Activated CD4-positive, CD25-positive, alpha-beta regulatory T cell treated with anti-CD3 and anti-CD28 coated beads, Interleukin-2, amount 50 U/mL, for 24 hours (primary cell): ENCODE results near the gene IMMP1L.

ENCODE experiments used
- ATAC-seq, 2 donors: fragments of 150-1000 bp; cut with Tn5 transposase; one replicate each; pipeline ENCODE4 v1.10.0; 2021; ENCODE audit warnings: mild to moderate bottlenecking in 1 of 2, moderate library complexity in 1 of 2

The IMMP1L gene

DNA sequence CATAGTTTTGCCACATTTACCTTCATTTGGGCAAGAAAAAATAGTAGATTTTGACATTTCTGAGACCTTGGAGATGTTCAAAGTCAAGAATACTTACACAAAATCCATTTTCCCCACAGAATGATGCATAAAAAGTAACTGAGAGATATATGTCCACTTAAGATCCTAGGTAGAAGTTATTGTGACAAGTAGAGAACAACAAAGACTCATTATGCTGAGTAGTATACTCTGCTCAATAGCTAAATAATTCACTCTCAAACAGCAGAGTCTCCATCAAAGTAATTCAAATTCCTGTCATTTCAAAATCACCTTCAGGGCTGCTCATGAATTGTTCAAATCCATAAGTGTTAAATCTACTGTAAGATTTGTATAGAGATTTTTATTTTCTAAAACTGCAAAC, 35.3 kb downstream of the IMMP1L start:
- ATAC-seq: no peak

DNA sequence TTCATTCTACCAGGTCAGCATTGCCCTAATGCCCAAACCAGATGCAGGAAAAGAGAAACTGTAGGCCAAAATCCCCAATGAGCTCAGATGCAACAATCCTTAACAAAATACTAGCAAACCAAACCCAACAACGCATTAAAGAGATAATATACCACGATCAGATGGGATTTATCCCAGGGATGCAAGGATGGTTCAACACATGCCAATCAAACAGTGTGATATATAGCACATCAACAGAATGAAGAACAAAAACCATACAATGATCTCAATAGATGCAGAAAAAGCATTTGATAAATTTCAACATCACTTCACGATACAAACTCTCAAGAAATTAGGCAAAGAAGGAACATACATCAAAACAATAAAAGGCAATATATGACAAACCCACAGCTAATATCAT, 45.0 kb downstream of the IMMP1L start:
- ATAC-seq: no peak

- ATAC-seq: no peak
These were observed 54.2 kb downstream of the IMMP1L start for GRCh38 chr11:31455177-31455576.

DNA sequence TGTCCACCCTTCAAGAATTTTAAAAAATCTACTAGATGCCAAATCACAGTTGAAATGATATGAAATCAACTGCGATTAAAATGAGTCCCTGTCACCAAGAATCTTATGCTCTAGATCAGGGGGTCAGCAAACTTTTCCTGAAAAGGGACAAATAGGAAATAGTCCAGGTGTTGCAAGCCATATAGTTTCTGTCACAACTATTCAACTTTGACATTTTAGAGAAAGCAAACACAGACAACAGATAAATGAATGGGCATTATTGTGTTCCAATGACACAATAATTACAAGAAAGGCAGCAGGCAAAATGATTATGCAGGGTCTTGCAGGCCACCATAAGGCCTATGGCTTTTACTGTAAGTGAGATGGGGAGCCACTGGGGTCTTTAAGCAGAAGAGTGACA, 58.6 kb downstream of the IMMP1L start:
- no peak for ATAC-seq

- no peak for ATAC-seq
These were observed 60.4 kb downstream of the IMMP1L start for GRCh38 chr11:31449040-31449439.

DNA sequence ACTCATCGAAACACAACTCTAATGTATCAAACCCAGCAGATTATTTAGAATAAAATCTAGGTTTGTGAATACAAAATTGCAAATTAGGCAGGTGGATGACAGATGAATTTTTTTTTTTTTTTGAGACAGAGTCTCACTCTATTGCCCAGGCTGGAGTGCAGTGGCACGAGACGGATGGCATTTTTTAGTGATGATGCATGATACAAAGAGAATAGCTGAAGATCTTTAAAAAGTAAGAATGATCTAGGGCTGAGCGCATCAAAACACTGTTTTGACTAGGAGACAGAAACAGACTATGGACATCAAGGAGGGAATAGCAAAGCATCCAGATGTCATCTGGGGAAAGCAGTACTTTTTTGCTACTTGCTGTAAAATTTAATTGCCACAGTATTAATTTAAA, 63.8 kb downstream of the IMMP1L start:
- ATAC-seq: no peak

DNA sequence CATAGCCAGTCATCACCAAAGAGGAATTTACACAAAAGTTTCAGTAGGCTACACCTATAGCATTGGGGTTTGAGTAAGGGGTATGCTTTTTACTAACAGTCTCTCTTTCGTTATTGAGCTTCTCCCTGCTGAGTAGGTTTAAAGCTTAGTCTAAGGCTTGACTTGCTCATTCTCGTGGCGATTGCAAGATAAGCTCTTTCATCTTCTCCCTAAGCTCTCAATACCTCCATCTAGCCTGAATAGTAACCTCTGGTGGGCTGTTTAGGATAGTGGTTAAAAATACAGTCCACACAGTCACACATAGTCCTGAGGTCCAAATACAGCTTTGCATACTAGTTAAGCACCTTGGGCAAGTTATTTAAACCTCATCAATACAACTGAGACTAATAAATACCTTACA, 65.6 kb downstream of the IMMP1L start:
- ATAC-seq: no peak

DNA sequence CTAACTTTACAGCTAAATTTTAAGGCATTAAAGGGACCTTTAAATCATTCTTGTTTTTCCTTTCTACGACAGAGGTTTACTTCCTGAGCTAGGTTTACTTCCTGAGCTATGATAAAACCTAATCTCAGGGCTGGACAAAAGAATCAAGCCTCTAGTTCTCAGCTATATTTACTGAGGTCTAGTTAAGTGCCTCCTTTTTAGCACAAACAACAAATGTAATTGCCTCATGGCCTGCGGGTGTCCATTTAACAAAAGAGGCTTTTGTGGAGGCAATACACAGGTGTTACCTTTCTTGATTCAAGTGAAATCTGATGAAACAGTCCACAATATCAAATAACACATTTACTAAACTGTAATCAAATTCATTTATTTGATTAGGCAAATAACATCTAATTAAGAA, 67.3 kb downstream of the IMMP1L start:
- no peak for ATAC-seq

- no peak for ATAC-seq
These were observed 68.1 kb downstream of the IMMP1L start for GRCh38 chr11:31441296-31441695.

- ATAC-seq: no peak
These were observed 71.5 kb downstream of the IMMP1L start for GRCh38 chr11:31437742-31438435.

DNA sequence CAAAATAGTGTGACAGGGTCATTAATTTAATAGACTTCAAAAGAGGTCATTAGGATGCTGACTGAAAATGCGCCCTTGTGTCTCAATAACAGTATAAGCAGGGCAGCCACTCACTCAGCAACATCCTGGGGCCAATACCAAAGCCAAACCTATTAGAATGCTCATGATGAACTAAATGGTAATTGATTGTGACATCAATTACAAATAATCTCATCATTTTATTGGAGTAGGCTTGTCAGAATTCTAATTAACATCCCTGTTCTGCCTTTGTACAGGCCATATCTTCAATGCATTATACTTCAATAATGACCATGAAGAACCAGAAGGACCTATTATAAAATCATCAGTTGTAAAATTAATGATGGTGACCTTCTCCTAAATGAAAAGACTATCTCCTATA, 75.6 kb downstream of the IMMP1L start:
- ATAC-seq: no peak

GRCh38 chr11:31424652-31425051, 84.8 kb downstream of the IMMP1L start:
- ATAC-seq: no peak

- no peak for ATAC-seq
These were observed 86.7 kb downstream of the IMMP1L start for GRCh38 chr11:31422703-31423102.

GRCh38 chr11:31421820-31422219, 87.6 kb downstream of the IMMP1L start:
- ATAC-seq: no peak

- ATAC-seq: no peak
These were observed 89.8 kb downstream of the IMMP1L start for GRCh38 chr11:31419669-31420068.

DNA sequence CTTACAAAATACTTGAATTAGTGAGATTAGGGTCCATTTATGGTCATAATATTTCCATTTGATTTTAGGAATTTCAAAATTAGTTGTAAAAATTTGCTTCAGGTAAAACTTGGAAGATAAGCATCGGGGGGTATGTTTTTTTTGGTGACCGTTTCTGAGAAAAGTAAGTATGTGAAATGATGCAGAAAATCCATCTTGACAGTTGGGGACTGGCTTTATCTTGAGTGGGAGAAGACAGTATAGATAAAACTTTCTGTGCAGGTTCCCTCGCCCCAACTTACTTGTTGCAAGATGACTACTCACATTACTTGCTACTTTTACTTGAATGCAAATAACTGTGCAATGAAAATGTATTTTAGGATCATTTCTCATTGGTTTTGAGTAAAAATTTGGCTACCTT, 90.3 kb downstream of the IMMP1L start:
- ATAC-seq: no peak

DNA sequence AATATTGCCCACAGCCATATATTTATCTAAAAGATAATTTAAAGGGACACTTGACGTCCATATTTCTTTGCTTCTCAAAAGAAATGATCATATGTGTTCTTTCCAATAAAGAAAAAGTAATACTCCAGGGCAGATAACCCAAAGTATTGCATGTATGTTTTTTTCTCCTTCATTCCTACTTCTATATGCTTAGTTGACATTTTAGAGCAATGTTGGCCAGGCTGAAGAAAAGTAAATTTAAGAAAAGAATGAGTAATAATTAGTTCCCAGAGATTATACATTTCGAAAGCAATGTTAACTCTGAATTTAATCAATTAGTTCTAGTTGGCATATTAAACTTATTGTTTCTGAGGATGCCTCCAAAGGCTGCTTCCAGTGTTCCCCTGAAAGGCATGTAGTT, 91.6 kb downstream of the IMMP1L start:
- ATAC-seq: no peak

GRCh38 chr11:31417357-31417756, 92.1 kb downstream of the IMMP1L start:
- no peak for ATAC-seq

- ATAC-seq: no peak
These were observed 94.0 kb downstream of the IMMP1L start for GRCh38 chr11:31415435-31415834.

GRCh38 chr11:31414338-31414737, 95.1 kb downstream of the IMMP1L start:
- ATAC-seq: no peak

DNA sequence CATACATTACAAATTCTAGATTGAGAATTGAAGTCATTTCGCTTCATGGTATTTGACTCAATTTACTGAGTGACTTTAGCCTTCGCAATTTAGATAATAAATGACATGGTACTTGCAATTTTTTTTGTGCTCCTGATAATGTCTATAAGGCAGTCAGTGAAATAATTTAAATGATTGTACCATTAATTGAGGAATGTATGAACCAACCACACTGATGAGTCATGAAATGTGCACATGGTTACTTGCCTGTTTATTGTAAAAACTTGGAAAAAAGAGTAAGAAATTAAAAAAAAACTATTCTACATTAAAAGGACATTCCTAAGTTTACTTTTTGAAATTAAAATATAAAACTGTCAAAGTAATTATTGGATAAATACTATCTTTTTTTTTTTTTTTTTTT, 96.5 kb downstream of the IMMP1L start:
- ATAC-seq: no peak

DNA sequence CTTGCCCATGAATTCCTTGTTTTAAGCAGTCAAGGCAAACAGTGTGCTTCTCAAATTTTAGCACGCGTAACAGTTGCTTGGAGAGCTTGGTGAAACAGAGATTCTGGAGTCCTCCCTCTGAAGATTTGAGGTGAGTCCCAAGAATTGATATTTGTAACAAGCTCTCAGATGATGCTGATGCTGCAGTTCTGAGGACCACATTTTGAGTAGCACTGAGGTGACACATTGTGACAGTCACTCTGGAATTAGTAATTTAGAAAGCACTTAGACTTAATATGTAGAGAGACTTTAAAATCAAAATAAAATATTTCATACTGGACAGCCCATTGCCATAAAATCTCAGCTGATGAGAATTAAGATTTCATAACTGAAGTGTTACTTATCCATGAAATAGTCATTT, 101.2 kb downstream of the IMMP1L start:
- peak; percentile 44 to 69 for ATAC-seq

DNA sequence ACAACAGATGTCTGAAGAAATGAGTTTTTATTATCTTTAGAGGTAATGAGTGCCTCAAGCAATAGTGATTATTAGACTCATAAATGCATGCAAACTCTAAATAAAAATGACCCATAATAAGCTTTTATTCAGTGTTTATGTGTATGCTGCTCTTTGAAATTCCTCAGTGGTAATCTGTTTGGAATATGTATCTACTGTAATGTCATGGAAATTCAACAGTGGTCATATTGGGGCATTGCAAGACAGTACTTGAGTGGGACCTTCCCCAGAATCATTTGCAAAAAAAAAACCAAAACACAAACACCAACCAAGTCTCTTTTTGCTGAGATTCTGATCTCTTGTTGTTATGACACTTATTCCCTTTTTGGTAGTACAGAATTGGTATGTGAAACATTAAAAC, 104.8 kb downstream of the IMMP1L start:
- no peak for ATAC-seq

DNA sequence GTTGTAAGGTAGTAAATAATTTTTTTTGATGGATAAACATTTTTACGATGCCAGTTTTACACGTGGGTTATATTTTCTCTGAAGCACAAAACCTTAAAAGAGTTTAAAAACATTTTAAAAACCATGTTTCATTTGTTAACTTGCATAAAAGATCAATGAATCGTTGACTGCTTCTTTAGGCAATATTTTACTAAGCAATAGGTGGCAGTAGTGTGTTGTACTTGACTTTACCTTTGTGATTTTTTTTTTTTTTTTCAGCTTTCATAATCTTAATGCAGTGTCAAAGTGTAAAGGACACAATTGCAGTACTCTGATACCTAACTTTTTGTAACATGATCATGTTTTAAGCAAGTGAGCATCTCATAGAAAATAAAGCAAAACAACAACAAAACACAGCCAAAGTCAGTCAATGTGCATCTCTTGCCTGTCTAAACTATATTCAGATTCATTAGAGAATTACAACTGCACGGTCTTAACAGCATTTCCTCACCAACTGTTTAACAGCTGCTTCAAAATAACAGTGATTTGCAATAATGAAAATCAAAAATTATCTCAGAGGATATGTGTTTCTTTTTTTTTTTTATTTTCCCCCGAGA, 112.1 kb downstream of the IMMP1L start:
- ATAC-seq: no peak

- no peak for ATAC-seq
These were observed 122.0 kb downstream of the IMMP1L start for GRCh38 chr11:31387379-31387778.
